Heart left ventricle (tissue), 13 donors: ENCODE results near the gene MFAP1.
A peak's percentile ranks its signal among the peaks of the same experiment; 100 is the strongest.

ENCODE experiments used
- CTCF ChIP-seq, 12 donors: fragments of 200-600 bp; sonication (generic) in 4 of 12; IDR thresholded peaks; one replicate each; pipeline versions ENCODE4 v1.5.0 to v1.8.0; 2018 to 2022; ENCODE audit warnings: antibody characterized with exemption in 12 of 12, mild to moderate bottlenecking in 5 of 12
- POLR2A ChIP-seq, 2 donors: fragments of 450-650 bp; IDR thresholded peaks; one replicate each; pipeline ENCODE4 v1.6.1; 2017; ENCODE audit warnings: antibody characterized with exemption in 2 of 2, mild to moderate bottlenecking in 2 of 2, moderate library complexity in 2 of 2
- donor health status: ischemic (EF 13 %, LVEDD 7.1; RV severe dilation, severe dysfunction).
- donor health status: DM: no; HTN: yes; CAD: no.
- donor health status: DM: no; HTN: no; CAD: no.
- donor health status: ischemic (EF 25% LVEDD 6.9; RV normal size, moderate dysfunction).
- donor health status: ischemic (EF 25% LVEDD 5.7; RV mildly dilated, moderate dysfunction).
- donor health status: ischemic (EF 35%, LVEDD 5.7; RV mildly dilated, moderate dysfunction).
- donor health status: nonischemic (EF 11% LVEDD 7.7; RV severe dilation, severe dysfunction).
- donor health status: DM: yes; HTN: yes; CAD: no.
- donor health status: PGD.
- donor health status: ischemic (EF 29% LVEDD 5.4; RV normal size, mild dysfunction).
- donor health status: nonischemic (EF 23%, LVEDD 6.1; RV moderate dilation, normal function).

DNA sequence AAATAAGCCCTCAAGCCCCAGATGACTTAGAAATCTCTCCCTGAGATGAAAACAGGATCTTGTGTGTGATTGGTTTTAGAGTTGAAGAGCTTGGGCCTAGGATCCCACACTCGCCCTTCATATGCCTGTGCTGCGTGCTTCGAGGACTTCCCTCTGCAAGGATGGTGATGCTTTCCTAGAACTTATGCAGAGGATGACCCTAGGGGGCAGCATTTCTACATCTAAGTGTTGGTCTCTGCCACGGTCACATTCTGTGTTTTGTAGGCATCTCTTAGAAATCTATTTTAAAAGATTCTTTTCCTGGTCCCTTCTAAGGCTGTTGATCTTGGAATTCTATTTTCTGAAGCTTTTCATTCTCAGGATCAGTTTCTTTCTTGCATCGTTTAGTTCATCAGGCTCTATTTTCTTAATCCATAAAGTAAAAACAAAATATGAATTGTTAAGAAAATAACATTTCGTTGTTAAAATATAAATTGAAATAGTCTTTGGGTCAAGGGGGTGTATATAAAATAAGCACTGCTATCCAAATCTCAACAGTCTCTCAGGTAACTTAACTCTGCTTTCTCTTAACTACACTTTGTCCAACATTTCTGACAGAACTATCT is 48.0 kb upstream of the MFAP1 start:
- TF ChIP-seq CTCF (IDR thresholded peaks at IDR 0.05) = peak; percentile 29 to 67 (median 54)
- no peak for TF ChIP-seq POLR2A (IDR thresholded peaks at IDR 0.05)
